HuH-7.5 (cell line): Measurements from ENCODE around the gene AIMP1.

Experiments
- DNase-seq: peaks from one replicate; pipeline ENCODE4 v3.0.0; 2011; ENCODE audit warnings: low spot score

Gene AIMP1

DNA sequence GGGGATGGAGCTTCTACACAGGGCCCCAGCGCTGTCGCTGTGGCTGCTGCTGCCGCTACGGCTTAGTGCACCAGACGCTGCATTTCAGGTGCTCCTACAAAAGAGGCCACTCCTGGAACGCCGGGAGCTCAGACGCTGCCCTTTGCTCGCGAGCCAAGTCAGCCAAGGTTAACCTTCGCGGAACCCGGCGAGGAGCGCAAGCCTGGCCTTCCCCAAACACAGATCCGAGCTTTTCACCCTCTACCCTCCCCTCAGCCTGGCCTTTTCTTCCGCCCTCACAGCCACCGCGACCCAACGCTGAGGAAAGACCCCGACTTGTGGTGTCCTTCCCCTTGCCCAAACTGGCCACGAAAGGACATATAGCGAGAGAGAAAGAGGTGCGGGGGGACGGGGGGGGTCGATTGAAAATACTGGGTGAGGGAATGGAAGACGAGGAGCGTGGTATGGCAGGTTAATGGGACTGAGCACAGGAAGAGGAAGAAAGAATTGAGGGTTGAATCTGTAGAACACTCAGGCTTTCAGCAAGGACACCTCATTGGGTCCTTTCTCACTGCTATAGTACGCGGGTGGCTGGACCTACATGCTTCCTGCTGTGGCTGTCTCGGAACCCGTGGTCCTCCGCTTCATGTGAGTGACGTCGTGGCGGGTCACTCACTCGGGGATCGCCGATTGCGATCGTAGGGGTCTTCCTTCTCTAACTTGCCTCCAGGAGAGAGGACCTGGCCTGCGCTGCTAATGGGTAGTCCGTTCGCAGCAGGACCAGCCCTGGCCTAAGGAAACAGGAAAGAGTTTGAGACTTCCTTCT, at the start of gene AIMP1, which contains the start of gene TBCK:
TSS of gene AIMP1 (plus strand) at position 583 of the 805 bp plus-strand sequence. CDS start 8,460 bp downstream, outside the sequence.
TSS of gene TBCK (minus strand) at position 242 of the 805 bp plus-strand sequence. CDS start 7,249 bp downstream, outside the sequence.
- DNase-seq = peak; percentile 62

DNA sequence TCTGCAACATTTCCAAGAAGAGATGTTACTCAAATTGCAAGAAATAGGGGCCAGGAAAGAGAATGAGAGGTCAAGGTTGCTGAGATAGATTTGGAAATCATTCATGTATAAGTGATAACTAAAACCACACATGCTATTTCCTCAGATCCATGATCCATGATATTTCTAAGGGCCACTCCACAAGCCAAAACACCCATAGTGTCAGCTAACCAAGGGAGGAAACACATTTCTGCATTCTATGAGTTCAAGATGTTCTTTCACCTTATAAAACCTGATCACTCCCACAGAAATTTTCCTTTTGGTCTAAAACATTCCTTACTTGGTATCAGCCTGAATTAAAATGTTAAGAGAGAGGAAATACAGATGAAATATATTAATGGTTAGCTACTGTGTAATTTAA, 47.6 kb upstream of the AIMP1 start:
- no peak for DNase-seq

DNA sequence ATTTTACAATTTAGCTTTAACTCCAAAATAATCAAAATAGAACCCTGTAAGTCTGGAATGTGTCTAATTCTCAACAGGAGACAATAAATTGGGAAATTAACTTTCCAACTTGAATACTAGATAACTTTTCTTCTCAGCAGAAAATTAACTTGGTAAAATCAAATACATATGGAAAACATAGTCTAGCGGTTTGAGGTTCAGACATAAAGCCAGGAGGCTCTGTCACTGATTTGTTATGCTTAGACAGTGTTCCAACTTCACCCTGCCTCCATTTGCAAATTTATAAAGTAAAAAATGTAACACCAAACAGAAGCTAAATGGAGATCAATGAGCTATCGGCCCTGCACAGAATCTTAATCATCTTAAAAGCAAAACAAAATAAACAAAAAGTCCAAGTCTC, 46.6 kb upstream of the AIMP1 start:
- no peak for DNase-seq

- DNase-seq = no peak
Observed at GRCh38 chr4:106270736-106271135, 45.6 kb upstream of the AIMP1 start.

GRCh38 chr4:106273831-106274230, 42.5 kb upstream of the AIMP1 start:
- DNase-seq = no peak

GRCh38 chr4:106277140-106277675, 39.1 kb upstream of the AIMP1 start:
- DNase-seq = no peak

DNA sequence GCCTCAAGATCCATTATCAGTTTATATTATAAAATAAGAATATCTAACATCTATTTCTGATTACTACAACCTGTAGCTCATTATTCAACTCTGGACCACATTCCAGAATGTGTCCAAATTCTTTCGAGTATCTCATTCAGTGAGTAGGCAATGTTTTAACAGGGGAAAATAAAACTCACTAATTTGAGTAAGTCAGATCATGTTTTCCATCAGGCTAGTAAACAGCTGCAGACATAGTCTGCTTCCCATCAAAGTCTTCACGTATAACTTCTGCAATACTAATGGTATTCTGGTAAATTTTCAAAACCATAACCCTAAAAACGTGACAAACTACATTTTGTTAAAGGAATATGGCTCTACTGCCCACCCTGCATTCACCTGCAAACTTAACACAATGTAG, 32.1 kb upstream of the AIMP1 start:
- no peak for DNase-seq

DNA sequence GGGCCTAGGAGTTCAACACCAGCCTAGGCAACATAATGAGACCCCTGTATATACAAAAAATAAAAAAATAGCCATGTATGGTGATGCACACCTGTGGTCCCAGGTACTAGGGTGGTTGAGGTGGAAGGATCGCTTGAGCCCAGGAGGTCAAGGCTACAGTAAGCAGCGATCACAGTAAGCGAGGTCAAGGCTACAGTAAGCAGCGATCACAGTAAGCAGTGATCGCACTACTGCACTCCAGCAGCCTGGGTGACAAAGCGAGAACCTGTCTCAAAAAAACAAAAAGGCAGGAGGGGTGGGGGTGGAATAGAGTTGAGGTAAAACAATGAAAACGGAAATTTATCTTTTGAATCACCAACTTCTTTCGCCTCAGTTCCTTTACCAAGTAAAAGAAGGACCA, 29.7 kb upstream of the AIMP1 start:
- DNase-seq = no peak

GRCh38 chr4:106287353-106287969, 28.9 kb upstream of the AIMP1 start:
- DNase-seq = peak; percentile 12

DNA sequence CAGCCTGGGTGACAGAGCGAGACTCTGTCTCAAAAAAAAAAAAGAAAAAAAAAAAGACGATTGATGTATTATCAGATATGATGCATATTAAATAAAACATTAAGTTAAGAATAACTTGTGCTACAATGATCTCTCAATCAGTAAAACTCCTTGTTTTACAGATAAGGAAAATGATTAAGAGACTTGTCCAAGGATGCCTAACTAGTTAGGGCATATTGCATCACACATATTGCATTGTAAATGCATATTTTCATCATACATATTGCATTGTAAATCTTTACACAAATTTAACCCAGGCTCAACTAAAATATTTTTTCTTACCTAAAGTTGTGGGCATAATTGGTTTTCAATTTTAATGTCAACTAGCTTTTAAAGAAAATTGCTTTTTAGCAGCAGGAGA, 26.6 kb upstream of the AIMP1 start:
- no peak for DNase-seq

GRCh38 chr4:106291678-106292077, 24.7 kb upstream of the AIMP1 start:
- DNase-seq = no peak

DNA sequence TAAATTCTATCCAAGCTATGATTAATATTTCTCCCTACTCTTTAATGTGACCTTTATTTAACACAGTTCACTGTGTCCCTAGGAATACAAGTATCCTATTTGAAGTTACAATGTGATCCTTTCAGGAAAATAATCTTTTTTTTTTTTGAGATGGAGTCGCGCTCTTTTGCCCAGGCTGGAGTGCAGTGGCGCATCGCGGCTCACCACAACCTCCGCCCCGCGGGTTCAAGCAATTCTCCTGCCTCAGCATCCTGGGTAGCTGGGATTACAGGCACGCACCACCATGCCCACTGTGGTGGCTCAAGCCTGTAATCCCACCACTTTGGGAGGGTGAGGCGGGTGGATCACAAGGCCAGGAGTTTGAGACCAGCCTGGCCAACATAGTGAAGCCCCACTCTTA, 22.3 kb upstream of the AIMP1 start:
- DNase-seq = no peak

DNA sequence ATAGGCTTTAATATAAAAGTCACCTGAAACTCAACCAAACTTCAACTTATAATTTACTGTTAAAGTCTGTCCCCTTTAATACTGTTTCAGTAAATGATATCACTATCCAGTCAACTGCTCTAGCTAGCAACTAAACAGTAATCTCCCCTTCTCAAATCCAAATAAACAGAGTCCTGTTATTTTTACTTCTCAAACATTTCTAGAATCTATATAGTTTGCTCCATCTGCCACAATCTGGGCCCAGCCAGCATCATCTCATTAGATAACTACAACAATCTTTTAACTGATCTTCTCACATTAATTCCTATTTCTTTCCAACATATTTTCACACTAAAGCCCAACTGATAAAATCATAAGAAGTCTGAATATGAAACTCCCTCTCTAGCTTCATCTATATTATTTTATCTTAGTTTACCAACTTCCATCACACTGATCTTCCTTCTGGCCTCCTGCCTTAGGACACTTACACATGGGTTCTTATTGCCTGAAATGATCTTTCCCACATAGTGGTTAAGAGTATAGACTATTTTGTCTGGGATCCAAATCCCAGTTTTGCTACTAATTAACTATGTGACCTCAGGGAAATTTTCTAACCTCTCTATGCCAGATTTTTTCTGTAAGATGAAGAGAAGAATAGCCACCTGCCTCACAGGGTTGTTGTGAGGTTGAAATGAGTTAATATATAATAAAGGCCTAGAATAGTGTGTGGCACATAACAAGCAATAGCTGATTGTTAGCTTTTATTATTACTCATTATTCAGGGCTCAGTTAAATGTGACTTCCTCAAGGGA, 18.9 kb upstream of the AIMP1 start:
- DNase-seq = no peak

DNA sequence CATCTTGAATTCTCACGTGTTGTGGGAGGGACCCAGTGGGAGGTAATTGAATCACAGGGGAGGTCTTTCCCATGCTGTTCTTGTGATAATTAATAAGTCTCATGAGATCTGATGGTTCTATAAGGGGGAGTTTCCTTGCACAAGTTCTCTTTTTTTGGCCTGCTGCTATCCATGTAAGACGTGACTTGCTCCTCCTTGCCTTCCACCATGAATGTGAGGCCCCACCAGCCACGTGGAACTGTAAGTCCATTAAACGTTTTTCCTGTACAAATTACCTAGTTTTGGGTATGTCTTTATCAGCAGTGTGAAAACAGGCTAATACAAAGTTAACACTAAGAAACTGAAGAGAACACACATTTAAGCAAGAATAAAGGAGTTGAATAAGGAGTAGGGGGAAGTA, 16.4 kb upstream of the AIMP1 start:
- no peak for DNase-seq

GRCh38 chr4:106301393-106302061, 14.8 kb upstream of the AIMP1 start:
- DNase-seq = no peak

GRCh38 chr4:106302062-106302438, 14.3 kb upstream of the AIMP1 start:
- no peak for DNase-seq

GRCh38 chr4:106303548-106304281, 12.6 kb upstream of the AIMP1 start:
- no peak for DNase-seq

- no peak for DNase-seq
Observed at GRCh38 chr4:106304632-106305031, 11.7 kb upstream of the AIMP1 start.

DNA sequence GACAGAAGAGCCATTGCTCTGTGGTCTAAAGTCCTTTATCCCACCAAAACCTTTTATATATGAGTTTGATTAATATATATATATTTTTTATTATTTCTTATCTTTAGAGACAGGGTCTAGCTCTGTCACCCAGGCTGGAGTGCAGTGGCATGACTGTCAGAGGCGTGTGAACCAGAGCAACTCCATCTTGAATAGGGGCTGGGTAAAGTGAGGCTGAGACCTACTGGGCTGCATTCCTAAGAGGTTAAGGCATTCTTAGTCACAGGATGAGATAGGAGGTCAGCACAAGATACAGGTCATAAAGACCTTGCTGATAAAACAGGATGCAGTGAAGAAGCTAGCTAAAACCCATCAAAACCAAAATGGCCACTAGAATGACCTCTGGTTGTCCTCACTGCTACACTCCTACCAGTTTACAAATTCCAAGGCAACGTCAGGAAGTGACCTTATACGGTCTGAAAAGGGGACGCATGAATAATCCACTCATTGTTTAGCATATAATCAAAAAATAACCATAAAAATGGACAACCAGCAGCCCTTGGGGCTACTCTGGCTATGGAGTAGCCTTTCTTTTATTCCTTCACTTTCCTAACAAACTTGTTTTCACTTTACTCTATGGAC, 10.8 kb upstream of the AIMP1 start:
- DNase-seq = no peak

- no peak for DNase-seq
Observed at GRCh38 chr4:106306561-106306960, 9.8 kb upstream of the AIMP1 start.

GRCh38 chr4:106312377-106312776, 4.0 kb upstream of the AIMP1 start:
- DNase-seq = no peak
